ENCODE measurements around the gene OGFOD3.

OGFOD3 gene

GRCh38 chr17:82446649-82447048, 28.3 kb upstream of the OGFOD3 start:
- DNase-seq, result no peak

DNA sequence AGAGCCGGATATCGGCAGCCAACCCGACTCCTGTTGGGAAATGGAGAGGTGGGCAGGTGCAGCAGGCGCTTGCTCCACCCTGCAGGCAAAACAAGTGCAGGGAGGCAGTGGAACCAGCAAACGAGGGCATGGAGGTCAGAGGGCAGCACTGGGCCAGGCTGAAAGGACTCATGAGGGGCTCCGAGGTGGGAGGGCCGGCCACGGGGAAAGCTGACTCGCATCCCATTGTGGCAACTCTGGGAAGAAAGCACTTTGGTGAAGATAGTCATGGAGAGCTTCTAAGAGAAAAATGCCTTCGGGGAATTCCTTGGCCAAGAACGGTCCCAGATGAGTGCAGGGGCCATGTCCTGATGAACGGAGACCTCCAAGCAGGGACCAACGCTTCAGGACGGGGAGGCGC, 27.7 kb upstream of the OGFOD3 start:
- no peak for DNase-seq

GRCh38 chr17:82445542-82445941, 27.2 kb upstream of the OGFOD3 start:
- no peak for DNase-seq

- DNase-seq, result no peak
Observed at GRCh38 chr17:82444941-82445521, 26.6 kb upstream of the OGFOD3 start.

DNA sequence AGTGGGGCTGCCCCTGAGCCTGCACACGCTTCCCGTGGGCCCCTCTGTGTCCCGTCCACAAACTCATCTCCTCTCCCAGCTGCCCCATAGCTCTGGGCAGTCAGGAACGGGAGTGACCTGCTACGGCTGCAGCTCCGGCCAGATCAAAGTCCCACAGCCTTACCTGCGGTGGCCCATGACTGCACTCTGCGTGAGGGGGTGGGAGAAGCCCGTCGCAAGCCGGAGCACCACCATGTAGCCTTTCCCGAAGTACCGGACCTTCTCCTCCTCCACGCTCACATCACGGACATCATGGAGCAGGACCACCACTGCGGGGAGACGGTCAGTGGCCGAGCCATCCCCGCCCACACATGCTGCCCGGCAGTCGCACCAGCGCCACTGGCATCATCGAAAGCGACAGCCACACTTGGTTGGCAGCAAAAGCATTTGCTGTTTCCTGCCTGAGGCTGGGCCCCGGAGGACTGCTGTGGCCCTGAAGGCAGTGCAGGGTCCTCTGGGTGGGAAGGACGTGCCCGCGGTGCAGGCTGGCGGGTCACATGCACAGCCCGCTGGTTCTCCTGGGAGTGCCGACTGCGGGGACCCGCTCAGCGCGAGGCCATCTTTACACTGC, 26.0 kb upstream of the OGFOD3 start:
- DNase-seq, result no peak

DNA sequence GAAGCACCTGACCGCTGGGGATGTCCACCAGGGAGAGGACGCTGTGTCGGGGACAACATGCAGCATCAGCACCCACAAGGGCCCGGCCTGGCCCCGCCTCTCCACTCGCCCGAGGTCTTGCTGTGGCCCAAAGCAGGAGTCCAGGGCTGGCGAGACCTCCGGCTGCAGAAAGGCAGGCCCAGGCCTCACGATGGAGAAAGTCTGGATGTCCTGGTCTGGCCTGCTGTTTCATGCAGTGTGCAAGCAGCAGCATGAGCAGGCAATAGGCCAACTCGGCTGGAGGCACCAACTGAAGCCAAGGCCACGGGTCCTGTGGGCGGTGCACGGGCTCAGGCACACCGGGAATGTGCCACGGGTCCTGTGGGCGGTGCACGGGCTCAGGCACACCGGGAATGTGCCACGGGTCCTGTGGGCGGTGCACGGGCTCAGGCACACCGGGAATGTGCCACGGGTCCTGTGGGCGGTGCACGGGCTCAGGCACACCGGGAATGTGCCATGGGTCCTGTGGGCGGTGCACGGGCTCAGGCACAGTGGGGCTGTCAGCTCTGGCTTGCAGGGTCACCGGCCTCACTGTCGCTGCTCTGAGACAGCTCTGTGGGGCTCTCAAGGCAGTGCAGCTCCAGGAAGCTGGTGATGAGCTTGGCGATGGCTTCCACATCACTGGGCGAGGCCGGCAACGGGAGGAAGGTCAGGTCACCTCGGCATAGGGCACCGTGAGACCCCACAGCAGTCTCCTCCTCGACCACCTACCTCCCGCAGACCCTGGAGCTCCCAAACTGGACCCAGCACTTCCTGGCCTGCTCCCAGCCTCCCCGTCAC, 25.3 kb upstream of the OGFOD3 start:
- no peak for DNase-seq

GRCh38 chr17:82442643-82443464, 24.5 kb upstream of the OGFOD3 start:
- DNase-seq, result no peak

DNA sequence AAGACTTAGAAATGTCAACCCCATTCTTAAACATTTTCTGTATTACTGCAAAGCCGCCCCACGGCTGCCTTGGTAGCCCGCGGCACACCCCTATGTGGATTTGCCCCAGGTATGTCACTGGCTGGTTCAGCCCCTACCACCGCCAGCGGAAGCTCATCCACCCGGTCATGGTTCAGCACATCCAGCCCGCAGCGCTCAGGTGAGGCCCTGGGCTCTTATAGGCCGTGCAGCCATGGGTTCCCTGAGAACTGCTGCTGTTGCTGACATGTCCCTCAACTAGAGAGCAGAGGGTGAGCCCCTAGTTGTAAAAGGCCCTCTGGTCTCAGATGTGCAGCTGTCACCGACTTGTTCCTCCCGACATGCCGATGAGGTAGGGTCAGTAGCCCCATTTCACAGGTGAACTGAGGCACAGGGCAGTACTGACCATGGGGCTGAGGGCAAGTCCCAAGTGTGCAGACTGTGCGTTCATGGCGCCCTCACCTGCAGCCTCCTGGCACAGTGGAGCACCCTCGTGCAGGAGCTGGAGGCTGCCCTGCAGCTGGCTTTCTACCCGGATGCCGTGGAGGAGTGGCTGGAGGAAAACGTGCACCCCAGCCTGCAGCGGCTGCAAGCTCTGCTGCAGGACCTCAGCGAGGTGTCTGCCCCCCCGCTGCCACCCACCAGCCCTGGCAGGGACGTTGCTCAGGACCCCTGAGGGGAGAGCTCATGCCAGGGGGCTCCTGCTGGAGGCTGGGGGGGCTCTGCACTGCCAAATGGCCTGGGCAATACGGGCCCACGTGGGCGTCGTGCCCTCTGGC, 23.5 kb upstream of the OGFOD3 start:
- DNase-seq, result no peak

DNA sequence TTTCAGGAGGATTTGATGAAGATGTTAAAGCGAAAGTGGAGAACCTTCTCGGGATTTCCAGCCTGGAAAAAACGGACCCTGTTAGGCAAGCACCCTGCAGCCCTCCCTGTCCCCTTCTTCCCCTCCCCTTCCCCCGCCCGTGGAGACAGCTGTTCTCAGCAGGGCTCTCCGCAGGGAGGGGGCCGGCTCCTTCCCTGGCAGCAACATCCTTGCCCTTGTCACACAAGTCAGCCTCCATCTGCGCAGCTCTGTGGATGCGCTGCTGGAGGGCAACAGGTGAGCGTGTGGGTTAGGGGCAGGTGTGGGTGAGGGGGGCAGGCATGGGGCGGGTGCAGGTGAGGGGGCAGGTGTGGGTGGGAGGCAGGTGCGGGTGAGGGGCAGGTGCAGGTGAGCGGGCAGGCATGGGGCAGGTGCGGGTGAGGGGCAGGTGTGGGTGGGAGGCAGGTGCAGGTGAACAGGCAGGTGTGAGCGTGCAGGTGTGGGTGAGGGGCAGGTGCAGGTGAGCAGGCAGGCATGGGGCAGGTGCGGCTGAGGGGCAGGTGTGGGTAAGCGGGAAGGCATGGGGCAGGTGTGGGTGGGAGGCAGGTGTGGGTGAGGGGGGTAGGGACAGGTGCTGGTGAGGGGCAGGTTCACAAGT, 22.7 kb upstream of the OGFOD3 start:
- no peak for DNase-seq

GRCh38 chr17:82440469-82440981, 22.1 kb upstream of the OGFOD3 start:
- DNase-seq, result no peak

DNA sequence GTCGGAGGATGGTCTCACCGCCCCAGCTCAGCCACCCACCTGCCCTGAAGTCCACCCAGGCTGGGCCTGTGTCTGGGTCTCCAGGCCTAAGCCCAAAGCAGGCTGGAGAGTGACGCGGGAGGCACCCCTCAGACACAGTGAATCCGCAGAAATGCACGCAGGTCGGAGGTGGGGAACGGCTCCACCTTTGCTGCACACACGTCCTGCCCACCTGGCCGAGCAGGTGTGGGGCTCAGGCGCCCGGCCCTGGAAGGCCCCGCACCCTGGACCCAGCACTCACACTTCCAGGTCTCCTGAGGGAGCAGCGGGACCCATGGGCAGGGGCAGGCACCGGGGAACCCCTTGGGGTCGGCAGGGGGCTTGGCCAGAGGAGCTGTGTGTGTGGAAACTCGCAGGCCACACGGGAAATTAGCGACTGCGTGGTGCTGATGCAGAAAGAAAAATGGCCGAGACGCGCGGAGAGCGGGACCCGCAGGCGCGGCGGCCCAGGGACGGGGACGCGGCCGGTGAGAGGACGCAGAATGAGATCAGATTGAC, 21.5 kb upstream of the OGFOD3 start:
- DNase-seq, result no peak

GRCh38 chr17:82439194-82439828, 20.9 kb upstream of the OGFOD3 start:
- no peak for DNase-seq

GRCh38 chr17:82438401-82439193, 20.2 kb upstream of the OGFOD3 start:
- DNase-seq, result no peak

DNA sequence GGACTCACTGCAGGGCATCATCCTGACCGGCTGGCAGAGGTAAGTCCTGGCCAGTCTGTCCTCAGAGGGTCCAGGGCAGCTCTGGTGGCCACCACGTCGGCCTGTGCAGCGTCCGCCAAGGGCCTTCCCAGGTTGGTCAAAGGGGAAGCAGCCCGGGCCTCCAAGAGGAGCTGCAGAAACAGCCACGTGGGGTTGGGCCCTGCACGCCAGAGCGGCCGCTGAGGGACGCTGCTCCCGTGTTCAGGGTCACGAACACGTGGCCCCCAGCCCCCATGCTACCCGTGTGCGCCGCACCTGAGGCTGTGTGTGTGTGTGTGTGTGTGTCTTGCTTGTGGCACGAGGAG, 18.9 kb upstream of the OGFOD3 start:
- DNase-seq, result no peak

DNA sequence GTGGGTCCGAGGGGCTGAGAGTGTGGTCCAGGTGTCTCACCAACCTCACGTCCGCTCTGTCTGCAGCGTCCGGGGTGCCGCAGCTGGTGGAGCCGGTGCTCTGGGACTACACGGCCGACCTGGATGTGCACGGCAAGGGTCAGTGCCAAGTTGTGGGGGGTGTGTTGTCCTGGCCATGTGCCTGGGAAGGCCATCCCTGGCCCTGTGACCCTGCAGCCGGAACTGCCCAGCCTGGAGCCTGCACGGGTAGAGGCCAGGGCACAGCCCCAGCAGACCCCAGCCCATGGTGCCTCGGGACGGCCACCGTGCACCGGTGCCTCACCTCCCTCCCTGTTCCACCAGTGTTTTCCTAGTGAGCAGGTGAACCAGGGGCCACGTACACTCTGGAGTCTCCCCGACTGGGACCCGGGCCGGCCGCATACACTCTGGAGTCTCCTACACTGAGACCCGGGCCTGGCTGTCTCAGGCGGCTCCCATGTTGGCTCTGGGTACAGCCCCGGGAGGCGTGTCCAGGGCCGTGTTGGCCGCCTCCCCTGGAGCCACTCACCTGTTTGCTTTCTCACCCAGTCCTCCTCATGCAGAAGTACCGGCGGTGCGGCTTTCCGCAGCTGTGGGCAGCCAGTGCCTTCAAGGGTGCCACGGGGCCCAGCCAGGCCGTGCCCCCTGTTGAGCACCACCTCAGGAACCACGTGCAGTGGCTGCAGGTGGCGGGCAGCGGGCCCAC, 18.4 kb upstream of the OGFOD3 start:
- DNase-seq, result no peak

GRCh38 chr17:82435601-82436583, 17.5 kb upstream of the OGFOD3 start:
- DNase-seq, result no peak

DNA sequence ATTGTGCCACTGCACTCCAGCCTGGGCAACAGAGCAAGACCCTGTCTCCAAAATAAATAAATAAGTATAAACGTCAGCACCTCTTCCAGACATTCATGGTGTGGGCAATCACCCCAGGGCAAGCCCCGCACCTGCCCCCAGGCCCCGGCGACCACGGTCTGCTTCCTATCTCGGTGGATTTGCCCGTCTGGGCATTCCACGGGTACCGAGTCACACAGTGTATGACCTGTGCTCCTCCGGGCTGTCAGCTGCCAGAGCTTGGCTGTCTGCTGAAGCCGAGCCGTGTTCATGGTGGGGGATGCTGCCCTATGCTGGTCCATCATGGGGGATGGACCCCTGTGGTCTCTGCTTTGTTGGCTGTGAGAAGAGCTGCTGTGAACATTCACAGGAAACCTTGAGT, 16.7 kb upstream of the OGFOD3 start:
- DNase-seq, result no peak

DNA sequence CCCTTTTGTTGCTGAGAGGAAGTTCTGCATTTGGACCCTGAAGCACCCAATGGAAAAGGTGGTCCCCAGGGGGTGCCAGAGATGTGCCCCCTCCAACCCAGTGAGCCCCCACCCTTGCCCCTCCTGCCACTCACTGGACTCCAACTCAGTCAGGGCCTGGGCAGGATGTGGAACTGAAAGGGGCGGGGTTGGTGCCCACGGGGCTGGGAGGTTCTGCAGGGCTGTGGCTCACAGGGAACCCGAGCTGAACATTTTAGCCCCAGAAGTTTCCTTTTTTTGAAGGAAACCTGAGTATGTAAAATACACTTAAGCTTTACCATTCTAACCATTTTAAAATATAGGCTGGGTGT, 15.8 kb upstream of the OGFOD3 start:
- DNase-seq, result no peak
